ENCODE measurements around the gene KRT84.

KRT84 gene

DNA sequence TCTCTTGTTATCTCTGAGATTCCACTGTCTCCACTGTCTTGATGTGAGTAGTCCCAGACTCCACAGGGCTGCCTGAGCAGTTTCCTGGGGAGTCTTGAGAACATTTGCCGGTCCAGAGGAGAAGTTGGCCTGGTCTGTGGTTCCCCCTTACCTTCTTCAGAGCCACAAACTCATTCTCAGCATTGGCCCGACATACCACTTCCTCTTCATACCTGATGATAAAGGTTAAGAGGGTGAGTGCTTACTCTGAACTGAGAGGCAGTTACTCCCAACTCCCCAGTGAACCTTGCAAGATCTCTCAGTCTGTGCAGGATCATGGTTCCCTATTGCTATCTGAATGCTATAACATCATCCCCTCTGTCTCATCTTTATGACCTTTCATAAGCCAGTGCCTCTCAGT, 2.6 kb downstream of the KRT84 start:
- DNase-seq (ENCODE audit: low spot score), result no peak

DNA sequence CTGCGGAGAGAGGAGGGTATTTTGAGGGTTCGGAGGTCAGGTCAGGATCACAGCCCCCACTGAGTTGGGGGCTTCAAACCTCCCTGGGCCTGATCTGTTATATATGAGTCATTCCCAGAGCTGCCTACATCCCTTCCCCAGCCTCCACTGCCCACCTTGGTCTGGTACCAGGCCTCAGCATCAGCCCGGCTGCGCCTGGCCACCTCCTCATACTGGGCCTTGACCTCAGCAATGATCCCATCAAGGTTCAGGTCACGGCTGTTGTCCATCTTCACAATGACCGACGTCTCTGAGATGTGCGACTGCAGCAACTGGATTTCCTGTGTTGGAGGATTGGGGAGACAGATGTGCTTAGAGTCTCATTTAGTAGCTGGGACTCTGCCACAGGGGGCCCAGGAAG, 4.2 kb downstream of the KRT84 start:
- DNase-seq (ENCODE audit: low spot score), result no peak

DNA sequence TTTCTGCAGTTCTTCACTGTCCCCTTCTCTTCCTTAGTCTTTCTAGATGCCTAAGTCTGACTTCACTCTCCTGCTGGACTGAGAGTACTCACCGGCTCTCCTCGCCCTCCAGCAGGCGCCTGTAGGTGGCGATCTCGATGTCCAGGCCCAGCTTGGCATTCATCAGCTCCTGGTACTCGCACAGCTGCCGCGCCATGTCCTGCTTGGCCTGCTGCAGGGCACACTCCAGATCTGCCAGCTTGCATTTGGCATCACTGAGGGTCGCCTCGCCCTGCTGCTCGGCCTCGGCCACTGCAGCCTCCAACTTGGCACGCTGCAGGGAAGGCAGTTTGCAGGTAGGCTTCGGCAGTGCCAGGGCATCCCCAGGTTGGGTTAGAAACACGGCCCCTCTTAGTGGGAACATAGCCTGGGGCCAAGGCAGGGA, 5.2 kb downstream of the KRT84 start:
- no peak for DNase-seq (ENCODE audit: low spot score)

DNA sequence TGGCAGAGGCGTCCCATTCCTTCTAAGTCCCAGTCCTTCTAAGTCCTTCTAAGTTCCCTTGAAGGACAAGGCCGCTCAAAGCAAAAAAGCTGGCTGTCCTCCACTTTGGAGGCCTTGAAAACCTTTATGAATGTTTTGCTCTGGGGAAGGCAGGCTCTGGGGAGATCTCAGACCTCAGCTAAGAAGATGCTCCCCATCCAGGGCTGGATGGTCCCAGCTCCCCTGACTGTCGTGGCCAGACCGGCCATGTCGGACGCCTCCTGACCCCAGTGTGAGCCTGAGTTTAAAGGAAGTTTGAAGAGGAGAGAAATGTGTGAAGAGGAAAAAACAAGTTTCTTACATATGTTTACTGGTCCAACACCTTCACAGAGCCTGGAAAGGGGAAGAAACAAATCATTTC, 5.9 kb downstream of the KRT84 start:
- DNase-seq (ENCODE audit: low spot score), result no peak

DNA sequence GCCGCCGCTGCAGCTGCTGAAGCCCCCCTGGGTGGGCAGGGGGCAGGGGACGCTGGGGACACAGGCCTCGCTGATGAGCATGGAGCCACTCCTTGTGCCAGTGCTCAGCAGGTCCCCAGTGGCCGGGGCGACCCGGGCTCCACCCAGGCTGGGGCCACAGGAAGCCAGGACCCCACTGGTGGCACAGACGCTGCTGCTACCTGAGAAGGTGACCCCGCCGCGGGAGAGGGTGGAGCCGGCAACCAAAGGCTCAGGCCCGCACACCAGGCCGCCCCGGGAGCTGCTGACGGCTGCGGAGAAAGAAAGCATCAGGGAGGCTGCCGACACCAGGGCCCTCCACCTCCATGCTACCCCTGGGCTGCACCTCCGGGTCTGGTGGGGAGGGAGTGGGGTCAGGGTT, 7.4 kb downstream of the KRT84 start:
- DNase-seq (ENCODE audit: low spot score), result no peak

DNA sequence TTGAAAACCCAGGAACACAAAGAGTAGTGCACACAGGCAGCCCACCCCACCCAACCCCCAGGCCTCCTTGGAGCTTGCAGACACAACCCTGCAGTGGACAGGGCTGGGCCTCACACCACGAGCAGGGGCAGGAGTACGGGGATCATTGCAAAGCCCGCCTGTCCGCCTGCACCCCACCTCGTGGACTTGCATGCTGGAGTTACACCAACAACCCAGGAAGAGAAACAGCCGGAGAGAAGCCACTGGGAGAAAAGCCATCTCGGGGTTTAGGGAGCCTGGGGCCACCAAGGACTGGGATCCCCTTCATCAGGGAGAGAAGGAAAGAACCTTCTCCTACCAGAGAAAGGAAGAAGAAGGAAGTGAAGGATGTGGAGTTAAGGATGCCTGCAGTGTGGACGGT, 8.2 kb downstream of the KRT84 start:
- DNase-seq (ENCODE audit: low spot score), result no peak

DNA sequence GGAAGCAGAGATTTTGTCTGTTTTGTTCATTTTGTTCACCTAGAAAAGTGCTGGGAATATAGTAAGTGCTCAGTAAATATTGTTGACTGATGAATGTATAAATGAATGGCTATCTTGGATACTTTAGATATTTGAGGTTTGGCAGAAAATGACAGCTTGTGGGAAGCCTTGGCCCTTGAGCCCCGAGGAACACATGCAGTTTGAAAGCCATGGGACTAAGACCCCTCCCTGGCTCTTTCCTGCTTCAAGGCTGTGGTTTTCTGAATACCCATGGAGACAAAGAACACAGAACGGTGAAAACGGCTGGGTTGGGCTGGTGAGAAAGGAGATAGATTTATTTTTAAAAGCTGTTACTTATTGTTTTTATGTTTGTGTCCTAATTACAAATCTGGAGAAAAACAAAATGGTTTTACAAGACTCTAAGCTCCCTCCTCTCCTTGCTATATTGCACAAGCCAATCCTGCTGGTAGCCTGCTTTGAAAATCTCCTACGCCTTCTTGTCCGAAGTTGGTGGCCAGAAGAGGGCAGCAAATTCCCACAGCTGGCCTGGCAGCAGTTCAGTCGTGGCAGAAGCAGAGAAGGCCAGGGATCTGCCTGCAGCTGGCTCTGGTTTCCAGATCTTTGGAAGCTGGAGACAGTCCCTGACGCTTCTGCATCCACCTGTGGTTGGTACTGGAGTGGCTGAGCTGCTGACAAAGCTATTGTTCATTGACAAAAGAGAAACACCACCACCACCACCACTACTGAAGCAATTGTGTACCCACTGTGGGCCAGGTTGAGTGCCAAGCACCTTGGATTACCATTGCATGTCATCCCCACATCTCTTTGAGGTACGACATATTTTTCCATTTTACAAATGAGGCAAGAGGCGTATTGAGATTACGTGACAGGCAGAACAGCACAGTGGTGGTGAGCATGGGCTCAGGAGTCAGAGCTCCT, 13.0 kb downstream of the KRT84 start:
- DNase-seq (ENCODE audit: low spot score), result peak; percentile 42

DNA sequence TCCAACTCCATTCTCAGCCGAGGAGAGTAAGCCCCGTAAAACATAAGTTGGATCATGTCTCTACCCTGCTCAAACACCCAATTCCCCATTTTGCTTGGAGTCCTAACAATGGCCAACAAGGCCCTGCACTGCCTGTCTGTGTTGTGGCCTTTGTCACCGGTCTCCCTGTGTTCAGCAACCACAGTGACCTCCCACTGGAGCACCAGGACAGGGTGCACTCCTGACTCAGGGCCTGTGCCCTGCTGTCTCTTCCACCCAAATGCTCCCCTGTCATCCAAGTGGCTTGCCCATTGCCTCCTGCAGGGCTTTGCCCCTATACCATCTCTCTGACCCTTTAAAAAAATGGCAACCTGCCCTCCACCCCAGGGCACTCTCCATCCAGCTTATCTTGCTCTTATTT, 13.7 kb downstream of the KRT84 start:
- DNase-seq (ENCODE audit: low spot score), result no peak

DNA sequence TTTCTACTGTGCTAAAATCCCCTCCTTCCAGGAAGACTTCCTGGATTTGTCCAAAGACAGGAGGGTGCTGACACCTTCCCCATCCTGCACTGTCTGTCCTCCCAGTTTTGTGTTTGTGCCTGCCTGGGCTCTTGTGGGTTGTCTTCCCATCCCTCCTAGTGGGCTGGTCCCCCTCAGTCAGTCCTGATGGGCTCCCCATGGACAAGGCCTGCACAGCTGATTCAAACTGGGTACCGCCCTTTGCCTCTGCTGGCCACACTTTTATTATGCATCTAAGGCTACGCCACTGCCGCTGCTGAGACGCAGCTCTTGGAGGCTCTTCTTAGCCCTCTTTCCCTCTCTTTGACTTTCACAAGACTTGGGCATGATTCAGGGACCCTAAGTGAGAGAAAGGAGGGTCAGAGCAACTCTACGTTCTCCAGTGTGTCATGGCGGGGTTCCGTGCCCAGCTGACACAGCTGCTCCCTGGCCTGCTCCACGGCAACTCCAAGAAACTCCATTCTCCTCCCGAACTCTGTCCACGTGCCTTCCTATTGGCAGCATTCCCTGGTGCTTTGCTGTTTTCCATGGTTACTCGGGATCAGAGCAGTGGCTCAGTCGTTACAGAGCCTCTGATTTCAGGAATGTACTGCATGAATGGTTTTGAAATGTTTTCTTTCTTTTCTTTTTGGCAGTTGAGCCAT, 14.4 kb downstream of the KRT84 start:
- no peak for DNase-seq (ENCODE audit: low spot score)

DNA sequence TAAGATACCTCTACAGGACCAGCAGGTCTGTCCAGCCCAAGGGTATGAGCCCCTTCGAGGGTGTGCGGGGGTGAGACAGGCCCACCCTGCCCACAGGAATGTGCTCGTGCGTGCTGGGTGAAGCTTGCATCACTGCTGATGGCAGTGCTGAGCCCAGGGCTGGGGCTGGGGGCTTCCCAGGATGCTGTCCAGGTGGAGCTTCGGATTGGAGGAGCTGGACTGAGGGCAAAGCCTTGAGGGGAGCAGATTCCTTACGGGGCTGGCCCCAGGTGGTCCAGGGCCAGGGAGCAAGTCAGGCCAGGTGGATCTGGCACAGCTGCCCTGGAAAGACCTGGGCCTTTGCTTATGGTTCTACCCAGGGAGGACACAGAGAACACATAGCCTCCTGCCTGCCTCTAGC, 15.6 kb downstream of the KRT84 start:
- DNase-seq (ENCODE audit: low spot score), result no peak

DNA sequence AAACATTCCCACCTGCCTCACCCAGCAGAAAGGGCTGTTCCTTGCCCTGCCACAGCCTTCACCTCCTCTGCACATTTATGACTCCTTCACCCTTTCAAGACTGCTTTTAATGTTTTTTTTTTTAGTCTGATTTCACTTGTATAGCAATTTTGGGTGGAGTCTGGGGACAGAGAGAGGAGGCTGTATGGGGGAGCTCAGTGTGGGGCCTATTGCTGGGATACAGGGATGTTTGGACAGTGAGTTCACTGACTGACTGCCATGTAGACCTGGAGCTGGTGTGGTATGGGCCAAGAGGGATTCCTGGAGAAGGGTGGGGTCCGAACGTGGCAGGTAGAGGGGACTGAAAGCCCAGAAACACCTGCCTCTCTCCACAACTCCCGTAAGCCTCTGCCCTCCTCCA, 16.2 kb downstream of the KRT84 start:
- DNase-seq (ENCODE audit: low spot score), result no peak

DNA sequence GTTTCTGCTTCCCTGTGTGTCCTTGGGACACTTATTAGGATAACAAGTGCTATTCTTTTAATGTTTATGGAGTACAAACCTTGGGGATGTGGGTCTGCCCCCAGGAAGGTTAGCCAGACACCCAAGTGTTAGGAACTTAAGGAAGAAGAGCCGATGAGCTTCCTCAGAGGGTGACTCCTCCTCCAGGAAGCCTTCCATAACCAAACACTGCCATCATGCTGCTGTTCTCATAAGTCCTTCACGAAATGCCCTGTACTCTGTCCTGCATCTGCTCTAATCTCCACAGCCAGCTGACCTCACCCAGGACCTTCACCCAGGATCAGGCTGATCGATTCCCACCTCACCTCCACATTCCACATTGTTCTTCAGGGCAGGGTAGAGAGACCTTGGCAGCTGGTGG, 16.9 kb downstream of the KRT84 start:
- no peak for DNase-seq (ENCODE audit: low spot score)

DNA sequence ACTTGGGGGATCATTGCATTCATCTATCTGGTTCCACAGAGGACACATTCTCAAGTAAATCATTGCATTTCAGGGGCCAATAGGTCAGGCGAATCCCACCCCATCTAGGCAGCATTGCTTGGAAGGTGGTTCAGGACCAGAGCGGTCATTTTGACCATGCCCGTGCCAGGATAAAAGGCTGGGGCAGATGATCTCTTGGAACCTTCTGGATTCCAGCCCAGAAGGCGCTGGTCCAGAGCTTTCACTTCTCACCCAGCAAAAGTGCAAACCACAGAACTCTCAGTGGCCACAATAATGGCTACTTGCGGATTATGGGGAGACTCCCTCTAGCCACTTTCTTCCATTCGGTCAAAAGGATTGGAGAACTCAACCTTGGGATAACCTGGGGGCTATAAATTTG, 17.6 kb downstream of the KRT84 start:
- DNase-seq (ENCODE audit: low spot score), result no peak

DNA sequence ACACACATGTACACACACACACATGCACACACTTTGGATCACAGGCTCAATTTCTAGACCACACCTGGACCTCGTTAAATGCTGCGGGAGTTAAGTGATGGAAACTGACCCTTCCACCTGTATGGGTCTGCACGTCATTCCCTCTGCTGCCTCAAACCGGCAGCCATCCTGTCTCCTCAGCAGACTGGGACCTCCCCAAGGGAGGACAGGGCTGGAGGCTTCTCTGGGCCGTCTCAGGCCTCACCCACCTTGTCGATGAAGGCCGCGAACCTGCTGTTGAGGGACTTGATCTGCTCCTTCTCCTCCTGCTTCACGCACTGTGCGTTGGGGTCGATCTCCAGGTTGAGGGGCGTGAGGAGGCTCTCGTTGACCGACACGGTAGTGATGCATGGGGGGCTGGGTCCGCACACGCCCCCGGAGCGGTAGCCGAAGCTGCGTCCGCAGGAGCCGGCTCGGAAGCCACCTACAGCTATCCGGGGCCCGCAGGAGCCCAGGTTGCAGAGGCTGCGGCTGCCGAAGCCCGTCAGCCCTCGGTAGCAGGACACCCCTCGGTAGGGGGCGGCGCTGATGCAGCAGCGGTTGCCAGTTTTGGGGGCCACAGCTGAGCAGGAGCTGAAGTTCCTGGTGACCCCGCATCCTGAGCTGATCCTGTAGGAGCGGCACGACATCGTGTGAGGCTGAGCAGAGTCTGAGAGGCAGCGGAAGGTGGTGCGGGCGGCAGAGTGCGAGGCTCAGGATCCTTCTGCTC, 18.5 kb downstream of the KRT84 start, which contains the start of gene KRT85:
KRT85 (minus strand) TSS at position 744 of the 748 bp plus-strand sequence; CDS start at position 668, 76 bp downstream.
- no peak for DNase-seq (ENCODE audit: low spot score)

DNA sequence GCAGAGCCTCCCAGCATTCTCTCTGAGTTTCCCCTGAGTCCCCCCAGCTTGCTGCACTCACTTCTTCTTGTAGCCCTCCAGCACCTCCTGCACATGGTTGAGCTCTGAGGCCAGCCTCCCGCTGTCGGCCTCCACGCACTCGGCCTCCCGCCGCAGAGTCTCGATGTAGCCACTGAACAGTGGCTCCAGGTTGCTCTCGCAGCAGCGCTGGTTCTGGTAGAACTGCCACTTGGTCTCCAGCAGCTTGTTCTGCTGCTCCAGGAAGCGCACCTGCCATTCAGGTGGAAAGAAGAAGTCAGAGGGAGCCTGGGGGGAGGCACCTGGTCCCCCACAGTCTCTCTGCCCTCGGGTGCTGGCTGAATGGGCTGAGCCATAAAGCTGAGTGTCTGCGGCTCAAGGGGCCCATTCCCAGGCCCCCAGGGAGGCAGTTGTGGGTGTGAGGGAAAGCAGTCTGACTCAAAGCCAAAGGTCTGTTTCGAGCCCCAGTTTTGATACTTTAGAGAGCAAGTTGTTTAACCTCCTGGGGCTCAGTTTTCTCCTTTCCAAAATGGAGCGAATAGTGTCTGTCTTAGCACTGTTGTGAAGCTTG, 20.5 kb downstream of the KRT84 start:
- DNase-seq (ENCODE audit: low spot score), result no peak

DNA sequence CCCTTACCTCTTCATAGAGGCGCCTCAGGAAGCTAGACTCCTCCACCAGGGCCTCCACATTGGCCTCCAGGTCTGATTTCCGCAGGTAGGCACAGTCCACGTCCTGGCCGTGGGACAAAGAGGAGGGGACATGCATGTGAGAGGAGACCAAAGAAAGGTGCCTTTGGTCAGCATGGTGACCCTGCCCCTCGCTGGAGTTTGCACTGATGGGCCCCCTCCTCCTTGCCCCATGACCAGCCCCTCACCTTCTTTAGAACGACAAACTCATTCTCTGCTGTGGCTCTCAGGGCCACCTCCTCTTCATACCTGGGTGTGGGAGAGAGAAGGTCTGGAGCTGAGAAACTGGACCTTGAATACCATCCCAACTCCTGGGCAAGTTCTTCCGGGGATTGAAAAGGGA, 21.4 kb downstream of the KRT84 start:
- DNase-seq (ENCODE audit: low spot score), result no peak

DNA sequence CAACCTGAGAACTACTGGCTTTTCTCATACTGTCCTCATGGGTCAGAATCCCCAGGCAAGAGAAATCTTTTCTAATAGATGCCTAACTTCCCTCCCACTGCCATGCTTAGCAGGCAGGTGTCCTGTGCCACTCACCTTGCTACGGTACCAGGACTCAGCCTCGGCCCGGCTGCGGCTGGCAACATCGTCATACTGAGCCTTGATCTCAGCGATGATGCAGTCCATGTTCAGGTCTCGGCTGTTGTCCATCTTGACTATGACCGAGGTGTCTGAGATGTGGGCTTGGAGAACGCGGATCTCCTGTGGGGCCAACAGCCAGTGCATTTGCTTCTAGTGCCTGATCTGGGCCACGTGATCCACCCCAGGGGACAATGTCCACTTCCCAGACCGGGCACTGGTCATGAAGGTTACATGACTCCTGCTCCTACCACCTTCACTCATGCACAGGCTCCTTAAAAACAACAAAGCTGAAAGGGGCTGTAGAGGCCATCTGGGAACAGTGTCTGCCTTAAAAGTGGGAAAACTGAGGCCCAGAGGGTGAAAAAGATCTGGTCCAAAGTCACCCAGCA, 22.3 kb downstream of the KRT84 start:
- DNase-seq (ENCODE audit: low spot score), result no peak

DNA sequence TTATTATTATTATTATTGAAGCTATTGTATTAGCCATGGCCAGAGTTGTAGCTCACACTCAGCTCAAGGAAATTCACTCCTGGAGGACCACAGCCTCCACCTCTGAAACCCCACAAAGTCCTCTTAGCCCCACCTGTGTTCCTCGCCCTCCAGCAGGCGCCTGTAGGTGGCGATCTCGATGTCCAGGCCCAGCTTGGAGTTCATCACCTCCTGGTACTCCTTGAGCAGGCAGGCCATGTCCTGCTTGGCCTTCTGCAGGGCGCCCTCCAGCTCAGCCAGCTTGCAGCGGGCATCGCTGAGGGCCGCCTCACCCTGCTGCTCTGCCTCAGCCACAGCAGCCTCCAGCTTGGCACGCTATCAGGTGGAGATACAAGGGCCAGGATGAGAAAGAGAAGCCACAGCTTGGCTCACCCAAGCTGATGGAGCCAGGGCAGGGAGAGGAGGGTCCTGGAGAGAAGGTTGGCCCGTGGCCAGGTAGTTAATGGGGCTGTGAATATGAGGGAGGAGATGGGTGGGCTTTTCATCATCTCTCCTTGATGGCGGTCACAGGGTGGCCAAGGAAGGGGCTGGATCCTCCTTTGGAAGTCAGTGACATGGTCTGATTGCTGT, 23.2 kb downstream of the KRT84 start:
- DNase-seq (ENCODE audit: low spot score), result no peak

DNA sequence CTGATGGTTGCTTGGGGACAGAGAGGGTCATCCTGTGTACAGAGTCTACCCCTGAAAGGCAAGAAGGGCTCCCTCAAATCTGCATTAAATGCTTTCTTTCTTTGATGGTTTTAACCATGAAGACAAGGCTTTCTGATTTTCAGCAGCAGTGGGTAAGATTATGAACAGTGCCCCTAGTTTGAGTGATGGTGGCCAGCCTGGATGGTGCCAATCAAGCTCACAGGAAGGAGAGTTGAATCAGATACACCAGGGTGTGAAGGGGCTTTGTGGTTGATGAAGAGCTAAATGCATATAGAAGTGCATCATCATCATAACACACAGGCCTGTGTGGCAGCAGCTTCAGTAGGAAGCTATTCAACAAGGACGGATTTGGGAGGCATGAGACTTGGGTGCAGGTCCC, 23.9 kb downstream of the KRT84 start:
- no peak for DNase-seq (ENCODE audit: low spot score)

DNA sequence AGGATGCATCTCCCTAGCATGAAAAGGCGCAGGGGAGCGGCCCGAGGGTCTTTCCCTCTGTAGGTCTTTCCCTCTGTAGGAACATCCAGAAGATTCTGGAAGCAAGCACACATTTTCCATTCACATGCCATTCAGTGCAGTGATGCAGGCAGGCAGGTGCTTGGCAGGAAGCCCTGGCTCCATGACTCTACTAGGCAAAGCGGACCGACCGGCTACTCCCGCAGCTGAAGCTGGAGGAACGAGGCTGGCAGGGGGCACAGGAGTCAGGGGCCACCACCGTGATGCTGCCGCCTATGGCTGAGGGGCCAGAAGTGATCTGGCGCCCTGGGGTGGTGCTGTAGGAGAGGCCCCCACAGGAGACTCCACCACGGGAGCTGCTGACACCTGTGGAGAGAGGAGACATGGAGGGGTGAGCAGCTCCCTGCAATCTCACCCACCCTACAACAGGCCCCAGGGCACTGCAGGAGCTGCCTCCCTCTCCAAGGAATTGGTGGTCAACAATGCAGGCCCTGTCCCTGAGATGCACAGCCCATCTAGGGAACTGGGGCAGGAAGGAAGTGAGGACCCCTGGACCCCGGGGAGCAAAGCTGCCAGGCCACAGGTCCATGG, 24.7 kb downstream of the KRT84 start:
- no peak for DNase-seq (ENCODE audit: low spot score)

DNA sequence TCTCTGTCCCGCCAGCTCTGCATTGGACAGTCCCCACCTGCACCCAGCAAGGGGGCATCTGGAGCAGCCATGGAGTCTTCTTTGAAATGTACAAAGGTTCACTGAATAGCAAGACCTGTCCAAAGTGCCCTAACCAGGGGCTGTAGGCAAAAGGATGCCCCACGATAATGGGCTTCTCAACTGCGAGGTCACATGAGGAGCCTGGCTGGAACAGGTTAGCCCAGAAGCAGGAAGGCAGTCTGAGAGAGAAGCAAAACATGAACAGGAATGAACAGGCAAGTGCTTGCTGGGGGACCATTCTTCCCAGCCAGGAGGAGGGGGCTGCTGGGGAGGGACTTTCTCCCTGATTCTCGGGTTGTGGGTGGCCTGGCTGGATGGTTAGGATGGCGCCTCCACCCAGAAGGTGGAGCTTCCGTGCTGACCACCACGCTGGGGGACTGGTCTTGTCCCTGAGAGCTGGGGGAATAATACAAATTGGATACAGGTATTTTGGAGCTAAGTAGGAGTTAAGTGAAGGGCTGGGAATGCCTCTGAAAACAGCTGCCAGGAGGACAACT, 25.3 kb downstream of the KRT84 start:
- no peak for DNase-seq (ENCODE audit: low spot score)
